MM.1S (cell line): Measurements from ENCODE around the gene NPY4R2.
"Not testable (repeated sequence)": the region's sequence is repeated elsewhere in the genome, so short reads cannot be mapped to it uniquely, and the experiment has no call there.

Experiments
- EZH2 ChIP-seq: fragments of 300-600 bp; sonication (generic); optimal IDR thresholded peaks from 2 replicates; pipeline ENCODE3; 2017; ENCODE audit warnings: low read depth, mild to moderate bottlenecking, antibody characterized with exemption, low read length, mixed read lengths
- TF ChIP-seq, protein P1 (sequence below): fragments of 300-600 bp; sonication (generic); IDR thresholded peaks from 2 replicates; pipeline ENCODE4 v1.5.1; 2016; ENCODE audit warnings: antibody characterized with exemption, low read length, mixed read lengths

- TF ChIP-seq EZH2, result not testable (repeated sequence)
- TF ChIP-seq, protein P1, sequence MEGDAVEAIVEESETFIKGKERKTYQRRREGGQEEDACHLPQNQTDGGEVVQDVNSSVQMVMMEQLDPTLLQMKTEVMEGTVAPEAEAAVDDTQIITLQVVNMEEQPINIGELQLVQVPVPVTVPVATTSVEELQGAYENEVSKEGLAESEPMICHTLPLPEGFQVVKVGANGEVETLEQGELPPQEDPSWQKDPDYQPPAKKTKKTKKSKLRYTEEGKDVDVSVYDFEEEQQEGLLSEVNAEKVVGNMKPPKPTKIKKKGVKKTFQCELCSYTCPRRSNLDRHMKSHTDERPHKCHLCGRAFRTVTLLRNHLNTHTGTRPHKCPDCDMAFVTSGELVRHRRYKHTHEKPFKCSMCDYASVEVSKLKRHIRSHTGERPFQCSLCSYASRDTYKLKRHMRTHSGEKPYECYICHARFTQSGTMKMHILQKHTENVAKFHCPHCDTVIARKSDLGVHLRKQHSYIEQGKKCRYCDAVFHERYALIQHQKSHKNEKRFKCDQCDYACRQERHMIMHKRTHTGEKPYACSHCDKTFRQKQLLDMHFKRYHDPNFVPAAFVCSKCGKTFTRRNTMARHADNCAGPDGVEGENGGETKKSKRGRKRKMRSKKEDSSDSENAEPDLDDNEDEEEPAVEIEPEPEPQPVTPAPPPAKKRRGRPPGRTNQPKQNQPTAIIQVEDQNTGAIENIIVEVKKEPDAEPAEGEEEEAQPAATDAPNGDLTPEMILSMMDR, result not testable (repeated sequence)
Observed at GRCh38 chr10:47968988-47969387, 50.5 kb downstream of the NPY4R2 start.
